DOHH2 (cell line): ENCODE data around the gene RALGDS.

ENCODE experiments used
- EZH2phosphoT487 ChIP-seq: fragments of 200-600 bp; sonication (generic); IDR thresholded peaks from 2 replicates; pipeline ENCODE4 v1.6.1; 2017; ENCODE audit warnings: borderline replicate concordance, mild to moderate bottlenecking, antibody characterized with exemption, low read length, moderate library complexity, mixed read lengths
- TF ChIP-seq, protein P1 (sequence below): fragments of 200-600 bp; sonication (generic); IDR thresholded peaks from one replicate; pipeline ENCODE4 v1.5.1; 2014; ENCODE audit warnings: antibody characterized with exemption, mild to moderate bottlenecking, low read depth, low read length; ENCODE audit not compliant: poor library complexity, severe bottlenecking

DNA sequence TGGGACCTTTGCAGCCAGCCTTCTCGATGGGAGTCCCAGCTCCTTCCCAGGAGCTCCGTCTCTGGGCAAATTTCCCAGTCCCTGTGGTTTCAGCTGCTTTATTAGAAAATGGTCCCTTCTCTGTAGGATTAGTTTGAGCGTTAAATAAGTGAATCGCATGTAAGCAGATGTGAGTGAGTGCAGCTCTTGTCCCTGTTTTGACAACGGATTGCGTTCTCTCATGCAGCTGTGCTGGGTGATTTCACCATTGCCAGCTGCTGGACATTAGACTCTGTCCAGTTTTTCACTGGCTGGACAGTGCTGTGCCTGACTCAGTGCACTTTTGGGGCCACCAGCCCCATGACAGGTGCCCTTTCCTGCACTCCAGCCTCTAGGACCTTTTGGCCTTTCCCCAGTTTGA, 70.9 kb downstream of the RALGDS start:
- TF ChIP-seq, protein P1, sequence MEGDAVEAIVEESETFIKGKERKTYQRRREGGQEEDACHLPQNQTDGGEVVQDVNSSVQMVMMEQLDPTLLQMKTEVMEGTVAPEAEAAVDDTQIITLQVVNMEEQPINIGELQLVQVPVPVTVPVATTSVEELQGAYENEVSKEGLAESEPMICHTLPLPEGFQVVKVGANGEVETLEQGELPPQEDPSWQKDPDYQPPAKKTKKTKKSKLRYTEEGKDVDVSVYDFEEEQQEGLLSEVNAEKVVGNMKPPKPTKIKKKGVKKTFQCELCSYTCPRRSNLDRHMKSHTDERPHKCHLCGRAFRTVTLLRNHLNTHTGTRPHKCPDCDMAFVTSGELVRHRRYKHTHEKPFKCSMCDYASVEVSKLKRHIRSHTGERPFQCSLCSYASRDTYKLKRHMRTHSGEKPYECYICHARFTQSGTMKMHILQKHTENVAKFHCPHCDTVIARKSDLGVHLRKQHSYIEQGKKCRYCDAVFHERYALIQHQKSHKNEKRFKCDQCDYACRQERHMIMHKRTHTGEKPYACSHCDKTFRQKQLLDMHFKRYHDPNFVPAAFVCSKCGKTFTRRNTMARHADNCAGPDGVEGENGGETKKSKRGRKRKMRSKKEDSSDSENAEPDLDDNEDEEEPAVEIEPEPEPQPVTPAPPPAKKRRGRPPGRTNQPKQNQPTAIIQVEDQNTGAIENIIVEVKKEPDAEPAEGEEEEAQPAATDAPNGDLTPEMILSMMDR = no peak
- TF ChIP-seq EZH2phosphoT487 = no peak
